Progenitor cell of endocrine pancreas (in vitro differentiated cells): ENCODE data around the gene ATR. TPM values are rescaled to one million over a fixed set of nuclear protein-coding genes. Genes with fewer than 3 reads are reported as not detected.
"Not testable (repeated sequence)": the region's sequence is repeated elsewhere in the genome, so short reads cannot be mapped to it uniquely, and the experiment has no call there.

Experiments used
- DNase-seq: peaks from one replicate; pipeline ENCODE4 v3.0.0; 2021; ENCODE audit warnings: low spot score; ENCODE audit not compliant: unreplicated experiment
- H3K27ac Mint-ChIP-seq: 2 replicates; pipeline ENCODE4 v1.8.0; 2021; ENCODE audit warnings: mild to moderate bottlenecking, moderate library complexity, mixed read lengths
- H3K27me3 Mint-ChIP-seq: 2 replicates; pipeline ENCODE4 v1.8.0; 2021; ENCODE audit warnings: mixed read lengths
- H3K36me3 Mint-ChIP-seq: 2 replicates; pipeline ENCODE4 v1.8.0; 2022; ENCODE audit warnings: mixed read lengths; ENCODE audit not compliant: insufficient read depth
- H3K4me1 Mint-ChIP-seq: 2 replicates; pipeline ENCODE4 v1.8.0; 2021; ENCODE audit warnings: low read depth, mixed read lengths
- H3K4me3 Mint-ChIP-seq: 2 replicates; pipeline ENCODE4 v1.8.0; 2021; ENCODE audit warnings: low read depth, mild to moderate bottlenecking, moderate library complexity, mixed read lengths
- H3K9me3 Mint-ChIP-seq: 2 replicates; pipeline ENCODE4 v1.8.0; 2021; ENCODE audit warnings: low read depth, mixed read lengths
- total RNA-seq: library from RNA; stranded (reverse); gene quantifications from 2 replicates; pipeline ENCODE4 v1.2.1, GENCODE V29; 2021
- TF ChIP-seq, protein P1 (sequence below): fragments of 200-600 bp; sonication (generic); IDR thresholded peaks from one replicate; pipeline ENCODE4 v1.5.0; 2021; ENCODE audit warnings: antibody characterized with exemption, mild to moderate bottlenecking; ENCODE audit not compliant: unreplicated experiment

ATR gene
- total RNA-seq, 1 donor from 2014 or later: 20.3 TPM

DNA sequence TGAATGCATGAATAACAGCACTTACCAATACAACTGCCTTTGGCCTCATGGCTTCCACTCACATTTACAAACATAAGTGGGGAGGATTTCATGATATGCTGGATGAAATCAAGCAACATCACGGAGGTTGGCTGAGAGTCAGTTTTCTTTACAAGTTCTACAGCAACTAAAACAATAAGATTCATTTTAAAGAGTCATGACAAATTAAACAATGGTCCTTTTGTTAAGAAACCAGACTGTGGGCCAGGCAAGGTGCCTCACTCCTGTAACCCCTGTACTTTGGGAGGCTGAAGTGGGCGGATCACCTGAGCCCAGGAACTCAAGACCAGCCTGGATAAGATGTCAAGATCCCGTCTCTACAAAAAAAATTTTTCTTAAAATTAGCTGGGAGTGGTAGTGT, 12.4 kb downstream of the ATR start:
- no peak overlapping the region for H3K4me3 Mint-ChIP-seq
- DNase-seq: no peak
- no peaks in the 10 kb centered on the region for H3K9me3 Mint-ChIP-seq
- H3K4me1 Mint-ChIP-seq: peaks cover 9% of the 10 kb centered on the region
- H3K27me3 Mint-ChIP-seq: no peaks in the 10 kb centered on the region
- no peak overlapping the region for H3K27ac Mint-ChIP-seq
- TF ChIP-seq, protein P1, sequence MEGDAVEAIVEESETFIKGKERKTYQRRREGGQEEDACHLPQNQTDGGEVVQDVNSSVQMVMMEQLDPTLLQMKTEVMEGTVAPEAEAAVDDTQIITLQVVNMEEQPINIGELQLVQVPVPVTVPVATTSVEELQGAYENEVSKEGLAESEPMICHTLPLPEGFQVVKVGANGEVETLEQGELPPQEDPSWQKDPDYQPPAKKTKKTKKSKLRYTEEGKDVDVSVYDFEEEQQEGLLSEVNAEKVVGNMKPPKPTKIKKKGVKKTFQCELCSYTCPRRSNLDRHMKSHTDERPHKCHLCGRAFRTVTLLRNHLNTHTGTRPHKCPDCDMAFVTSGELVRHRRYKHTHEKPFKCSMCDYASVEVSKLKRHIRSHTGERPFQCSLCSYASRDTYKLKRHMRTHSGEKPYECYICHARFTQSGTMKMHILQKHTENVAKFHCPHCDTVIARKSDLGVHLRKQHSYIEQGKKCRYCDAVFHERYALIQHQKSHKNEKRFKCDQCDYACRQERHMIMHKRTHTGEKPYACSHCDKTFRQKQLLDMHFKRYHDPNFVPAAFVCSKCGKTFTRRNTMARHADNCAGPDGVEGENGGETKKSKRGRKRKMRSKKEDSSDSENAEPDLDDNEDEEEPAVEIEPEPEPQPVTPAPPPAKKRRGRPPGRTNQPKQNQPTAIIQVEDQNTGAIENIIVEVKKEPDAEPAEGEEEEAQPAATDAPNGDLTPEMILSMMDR: no peak
- H3K36me3 Mint-ChIP-seq: peaks cover 6% of the 10 kb centered on the region

DNA sequence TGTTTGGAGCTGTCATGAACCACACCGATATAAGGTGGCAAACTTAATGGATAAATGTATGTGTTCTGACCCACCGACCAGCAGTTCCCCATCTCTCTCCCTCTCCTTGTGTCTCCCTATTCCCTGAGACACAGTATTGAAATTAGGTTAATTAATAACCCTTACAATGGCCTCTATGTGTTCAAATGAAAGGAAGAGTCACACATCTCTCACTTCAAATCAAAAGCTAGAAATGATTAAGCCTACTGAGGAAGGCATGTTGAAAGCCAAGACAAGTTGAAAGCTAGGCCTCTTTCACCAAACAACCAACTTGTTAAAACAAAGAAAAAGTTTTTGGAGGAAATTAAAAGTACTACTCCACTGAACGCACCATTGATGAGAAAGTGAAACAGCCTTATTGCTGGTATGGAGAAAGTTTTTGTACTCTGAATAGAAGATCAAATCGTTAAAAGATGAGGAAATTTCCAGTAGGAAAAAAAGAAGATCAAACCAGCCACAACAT, 15.0 kb downstream of the ATR start:
- Mint-ChIP-seq H3K9me3 (no peaks in the 10 kb centered on the region), H3K27ac (peak overlapping the region; percentile 68), H3K4me3 (no peak overlapping the region), H3K27me3 (no peaks in the 10 kb centered on the region), H3K4me1 (peaks cover 9% of the 10 kb centered on the region), H3K36me3 (peaks cover 8% of the 10 kb centered on the region)
- TF ChIP-seq, protein P1: no peak
- no peak for DNase-seq

DNA sequence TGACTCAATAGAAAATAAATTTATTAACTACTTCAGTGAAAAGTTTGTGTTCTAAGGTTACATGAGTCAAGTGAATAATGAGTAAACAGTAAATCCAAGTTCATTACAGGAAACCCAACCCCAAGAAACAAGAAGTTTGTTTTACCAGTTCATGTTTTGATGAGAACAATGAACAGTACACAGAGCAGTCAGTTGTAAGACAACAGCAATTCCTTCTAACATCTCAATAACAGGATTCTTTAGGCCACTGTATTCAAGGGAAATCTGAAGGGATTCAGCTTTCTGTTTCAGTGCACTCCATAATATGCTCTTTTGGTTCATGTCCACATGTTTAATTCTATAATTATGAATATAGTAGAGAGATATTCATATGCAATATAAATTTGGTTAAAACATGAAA, 18.4 kb downstream of the ATR start:
- Mint-ChIP-seq H3K36me3 (peaks cover 18% of the 10 kb centered on the region), H3K4me1 (peaks cover 9% of the 10 kb centered on the region), H3K27ac (no peak overlapping the region), H3K27me3 (no peaks in the 10 kb centered on the region), H3K9me3 (no peaks in the 10 kb centered on the region), H3K4me3 (no peak overlapping the region)
- DNase-seq: no peak
- TF ChIP-seq, protein P1: no peak

DNA sequence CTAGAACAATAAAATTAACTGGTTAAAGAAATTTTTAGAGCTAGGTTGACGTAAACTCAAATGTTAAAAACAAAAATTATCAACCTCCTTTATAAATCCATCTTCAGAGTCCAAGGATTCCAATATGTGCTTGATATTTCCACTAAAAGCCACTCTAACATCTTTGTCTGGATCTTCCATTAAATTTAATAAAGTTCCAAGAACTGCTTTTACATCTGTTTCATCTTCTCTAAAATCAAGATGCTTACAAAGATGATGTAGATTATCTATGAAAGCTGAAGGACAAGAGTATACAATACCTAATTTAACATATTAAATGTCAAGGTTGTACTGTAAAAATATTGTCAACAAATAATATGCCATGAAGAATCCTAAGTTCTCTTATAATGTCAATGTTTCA, 24.8 kb downstream of the ATR start:
- TF ChIP-seq, protein P1: no peak
- Mint-ChIP-seq H3K4me3 (no peak overlapping the region), H3K27me3 (no peaks in the 10 kb centered on the region), H3K27ac (no peak overlapping the region), H3K9me3 (peaks cover 13% of the 10 kb centered on the region), H3K36me3 (peaks cover 44% of the 10 kb centered on the region), H3K4me1 (no peaks in the 10 kb centered on the region)
- DNase-seq: no peak

DNA sequence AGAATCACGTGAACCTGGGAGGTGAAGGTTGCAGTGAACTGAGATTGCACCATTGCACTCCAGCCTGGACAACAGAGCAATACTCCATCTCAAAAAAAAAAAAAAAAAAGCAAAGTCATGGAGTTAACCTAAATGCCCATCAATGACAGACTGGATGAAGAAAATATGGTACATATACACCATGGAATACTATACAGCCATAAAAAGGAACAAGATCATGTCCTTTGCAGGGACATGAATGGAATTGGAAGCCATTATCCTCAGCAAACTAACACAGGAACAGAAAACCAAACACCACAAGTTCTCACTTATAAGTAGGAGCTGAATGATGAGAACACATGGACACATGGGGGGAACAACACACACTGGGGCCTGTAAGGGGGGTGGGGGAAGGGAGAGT, 26.0 kb downstream of the ATR start:
- H3K27ac Mint-ChIP-seq, H3K4me1 Mint-ChIP-seq, H3K27me3 Mint-ChIP-seq, DNase-seq, H3K4me3 Mint-ChIP-seq: not testable (repeated sequence)
- Mint-ChIP-seq H3K36me3 (peaks cover 44% of the 10 kb centered on the region), H3K9me3 (peaks cover 13% of the 10 kb centered on the region)

DNA sequence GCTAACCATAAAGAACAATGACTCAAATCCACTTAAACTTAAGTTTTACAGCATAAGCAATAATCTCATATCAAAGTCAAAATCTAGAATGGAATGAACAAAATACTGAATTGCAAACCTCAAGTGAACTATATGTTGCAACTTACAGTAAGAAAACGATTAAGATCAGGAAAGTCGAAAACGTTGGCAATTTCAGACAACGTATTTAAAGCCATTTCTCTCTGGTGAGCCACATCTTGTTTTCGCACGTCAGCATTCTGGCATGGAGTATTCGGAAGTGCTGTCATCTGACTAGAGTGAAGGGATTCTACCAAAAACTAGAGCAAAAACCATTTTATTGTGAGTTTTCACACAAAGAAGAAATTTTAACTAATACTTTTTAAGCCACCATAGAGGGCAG, 28.5 kb downstream of the ATR start:
- no peak overlapping the region for H3K4me3 Mint-ChIP-seq
- peaks cover 33% of the 10 kb centered on the region for H3K36me3 Mint-ChIP-seq
- no peaks in the 10 kb centered on the region for H3K27me3 Mint-ChIP-seq
- TF ChIP-seq, protein P1: no peak
- no peak overlapping the region for H3K27ac Mint-ChIP-seq
- no peaks in the 10 kb centered on the region for H3K4me1 Mint-ChIP-seq
- no peak for DNase-seq
- H3K9me3 Mint-ChIP-seq: peaks cover 13% of the 10 kb centered on the region
